HepG2 (cell line): ENCODE data around the gene PDGFA. TPM values are rescaled to one million over a fixed set of nuclear protein-coding genes. Genes with fewer than 3 reads are reported as not detected.
A peak's percentile ranks its signal among the peaks of the same experiment; 100 is the strongest.

ENCODE experiments used
- ATAC-seq: fragments of 200-7000 bp; cut with Tn5 transposase; 3 replicates; pipeline ENCODE4 v1.9.1; 2020; ENCODE audit warnings: mild to moderate bottlenecking, moderate library complexity
- BruUV-seq: library from RNA; stranded (reverse); fragments of 400-500 nt; replicated peaks from 2 replicates; lab custom pipeline; 2021; lab: Mats Ljungman, UMichigan
- CTCF ChIA-PET: fragments of 300-600 bp; formaldehyde crosslinking; extraction: SDS; loops from one replicate; lab custom pipeline; 2021; ENCODE audit warnings: low total read pairs, inconsistent platforms, low intra/inter-chr PET ratio; lab: Yijun Ruan, JAX
- POLR2A ChIA-PET: fragments of 350-600 bp; sonication (Branson Sonifier 250); formaldehyde crosslinking; loops from one replicate; lab custom pipeline; 2020; ENCODE audit warnings: antibody characterized with exemption, inconsistent platforms; lab: Yijun Ruan, JAX
- DNase-seq: peaks from one replicate; pipeline ENCODE4 v3.0.0-alpha.2; 2015; ENCODE audit warnings: low spot score
- FAIRE-seq: peaks from 3 replicates; lab custom pipeline; 2011; peaks lifted over from hg19 to GRCh38; lab: Jason Lieb, UNC
- H2AFZ ChIP-seq: one replicate; pipeline ENCODE4 v1.6.1; 2011; ENCODE audit warnings: low read length, inconsistent platforms
- H3K27ac ChIP-seq: fragments of 300-600 bp; 3 replicates; pipeline ENCODE4 v1.8.0; 2011; ENCODE audit warnings: mixed run types, mild to moderate bottlenecking, mixed read lengths, low read length, inconsistent platforms; ENCODE audit not compliant: insufficient read depth; ENCODE audit errors: extremely low read length
- H3K27me3 ChIP-seq, 2 experiments: fragments of 200-600 bp in 1 of 2; 2 replicates in 1 of 2; 3 replicates in 1 of 2; pipeline versions ENCODE4 v1.6.0 to v1.8.0; 2011; ENCODE audit warnings: low read length in 2 of 2, mild to moderate bottlenecking in 2 of 2, moderate library complexity in 2 of 2, inconsistent platforms in 1 of 2; ENCODE audit not compliant: insufficient read depth in 2 of 2, control insufficient read depth in 1 of 2
- H3K36me3 ChIP-seq, 2 experiments: fragments of 200-600 bp in 1 of 2; replicated peaks in 1 of 2; 2 replicates in 1 of 2; 3 replicates in 1 of 2; pipeline versions ENCODE4 v1.5.1 to v1.8.0; 2011; ENCODE audit warnings: low read length in 2 of 2, inconsistent platforms in 1 of 2; ENCODE audit not compliant: insufficient read depth in 2 of 2, control insufficient read depth in 1 of 2
- H3K4me1 ChIP-seq: 2 replicates; pipeline ENCODE4 v1.5.1; 2012; ENCODE audit warnings: low read length, inconsistent platforms; ENCODE audit not compliant: insufficient read depth
- H3K4me2 ChIP-seq: 2 replicates; pipeline ENCODE4 v1.6.0; 2011; ENCODE audit warnings: low read depth, low read length, inconsistent platforms
- H3K4me3 ChIP-seq, 3 experiments: fragments of 200-600 bp in 1 of 3; sonication (generic), shearing (Covaris generic) in 1 of 3; replicated peaks in 1 of 3; 2 replicates each; pipeline ENCODE4 v1.5.1; 2011 to 2016; ENCODE audit warnings: low read length in 3 of 3, inconsistent platforms in 2 of 3, low read depth in 2 of 3, mild to moderate bottlenecking in 2 of 3, control low read depth in 1 of 3, mixed read lengths in 1 of 3; ENCODE audit not compliant: insufficient read depth in 1 of 3
- H3K79me2 ChIP-seq: one replicate; pipeline ENCODE4 v1.6.1; 2011; ENCODE audit warnings: low read length, inconsistent platforms; ENCODE audit not compliant: insufficient read depth
- H3K9ac ChIP-seq: 2 replicates; pipeline ENCODE4 v1.6.0; 2011; ENCODE audit warnings: mild to moderate bottlenecking, low read depth, low read length, inconsistent platforms; ENCODE audit not compliant: insufficient read depth
- H3K9me3 ChIP-seq: 2 replicates; pipeline ENCODE4 v1.5.1; 2012; ENCODE audit warnings: mild to moderate bottlenecking, low read length
- H4K20me1 ChIP-seq: 2 replicates; pipeline ENCODE4 v1.6.0; 2011; ENCODE audit warnings: inconsistent platforms, mild to moderate bottlenecking, low read length, moderate library complexity; ENCODE audit not compliant: insufficient read depth
- FOSL1 ChIP-seq: sonication (generic); formaldehyde crosslinking; IDR thresholded peaks from 2 replicates; pipeline ENCODE4 v1.9.0; 2021; ENCODE audit warnings: missing genetic modification reagents, borderline replicate concordance
- HNF4G ChIP-seq, 2 experiments: sonication (generic) in 1 of 2; formaldehyde crosslinking in 1 of 2; IDR thresholded peaks; 2 replicates each; pipeline versions ENCODE4 v1.4.0 to v1.6.1; 2011 to 2020; ENCODE audit warnings: borderline replicate concordance in 2 of 2, low read depth in 2 of 2, mild to moderate bottlenecking in 2 of 2, low read length in 1 of 2, missing genetic modification reagents in 1 of 2, moderate library complexity in 1 of 2
- HOXA7 ChIP-seq: sonication (generic); formaldehyde crosslinking; IDR thresholded peaks from 2 replicates; pipeline ENCODE4 v1.8.1; 2022; ENCODE audit warnings: mild to moderate bottlenecking, missing genetic modification reagents, moderate library complexity
- KDM5B ChIP-seq: sonication (generic); formaldehyde crosslinking; IDR thresholded peaks from 2 replicates; pipeline ENCODE4 v1.4.0; 2020; ENCODE audit warnings: missing genetic modification reagents, mild to moderate bottlenecking, borderline replicate concordance
- RBAK ChIP-seq: sonication (generic); formaldehyde crosslinking; IDR thresholded peaks from 2 replicates; pipeline ENCODE4 v1.5.1; 2020; ENCODE audit warnings: mild to moderate bottlenecking, missing genetic modification reagents
- REL ChIP-seq: sonication (generic); formaldehyde crosslinking; conservative IDR thresholded peaks from 2 replicates; pipeline ENCODE4 v1.8.0; 2022; ENCODE audit warnings: mild to moderate bottlenecking, missing genetic modification reagents, moderate library complexity
- RFXAP ChIP-seq: sonication (generic); formaldehyde crosslinking; IDR thresholded peaks from 2 replicates; pipeline ENCODE4 v1.4.0; 2020; ENCODE audit warnings: missing genetic modification reagents, borderline replicate concordance
- SMAD1 ChIP-seq: sonication (generic); formaldehyde crosslinking; IDR thresholded peaks from 2 replicates; pipeline ENCODE4 v1.4.0; 2020; ENCODE audit warnings: missing genetic modification reagents, low read depth, mild to moderate bottlenecking, borderline replicate concordance
- ZMYM3 ChIP-seq: sonication (generic); formaldehyde crosslinking; IDR thresholded peaks from 2 replicates; pipeline ENCODE4 v1.5.1; 2020; ENCODE audit warnings: mild to moderate bottlenecking, missing genetic modification reagents
- ZNF12 ChIP-seq: sonication (generic); formaldehyde crosslinking; IDR thresholded peaks from 2 replicates; pipeline ENCODE4 v1.5.0; 2020; ENCODE audit warnings: missing genetic modification reagents
- ZNF441 ChIP-seq: sonication (generic); formaldehyde crosslinking; IDR thresholded peaks from 2 replicates; pipeline ENCODE4 v1.7.0; 2021; ENCODE audit warnings: missing genetic modification reagents, borderline replicate concordance
- WGBS: methylation state at CpG from one replicate; pipeline ENCODE4 v1.1.6; 2017; ENCODE audit warnings: low lambda C conversion rate; 5-methylcytosine and 5-hydroxymethylcytosine counted together
- in situ Hi-C: cut with HindIII; loops from 2 replicates; pipeline ENCODE4 v1.10.0; 2017; ENCODE audit warnings: low pct_unique_long_range_greater_than_20kb; ENCODE audit not compliant: extremely low pct_ligation_motif_present
- intact Hi-C: fragments of 100-400 bp; cut with micrococcal nuclease; formaldehyde crosslinking; loops from one replicate; pipeline ENCODE4 v1.10.0; 2022; ENCODE audit not compliant: unreplicated experiment
- polyA plus RNA-seq, 8 experiments: library from polyadenylated mRNA; depleted of rRNA in 3 of 8; stranded (reverse) in 7 of 8; unstranded in 1 of 8; fragments of >200 nt; fragmentation: Illumina TruSeq in 4 of 8; extraction: Trizol in 4 of 8; gene quantifications; 2 replicates each; pipeline versions ENCODE4 v1.2.1 to v1.2.3, GENCODE V29; 2011 to 2016; ENCODE audit warnings: low read depth in 4 of 8, missing spikeins in 1 of 8, mixed read lengths in 1 of 8; ENCODE audit not compliant: insufficient read depth in 1 of 8
- total RNA-seq, 5 experiments: library from RNA; depleted of rRNA; stranded (reverse); fragments of >200 nt; fragmentation: Illumina TruSeq; extraction: Trizol; gene quantifications; 2 replicates each; pipeline ENCODE4 v1.2.3, GENCODE V29; 2016; ENCODE audit warnings: low read depth in 1 of 5
- TF ChIP-seq, protein P1 (sequence below): IDR thresholded peaks from 2 replicates; pipeline ENCODE4 v1.6.1; 2016; ENCODE audit warnings: low read depth
- TF ChIP-seq, protein P2 (sequence below): sonication (generic); formaldehyde crosslinking; IDR thresholded peaks from 2 replicates; pipeline ENCODE4 v1.4.0; 2020; ENCODE audit warnings: missing genetic modification reagents

The PDGFA gene
- total and polyA plus RNA-seq, 2 of the 13 experiments (the other 11 are each of a cell fraction or from before 2014, with no cell fraction given): 1.5 to 3.4 TPM

DNA sequence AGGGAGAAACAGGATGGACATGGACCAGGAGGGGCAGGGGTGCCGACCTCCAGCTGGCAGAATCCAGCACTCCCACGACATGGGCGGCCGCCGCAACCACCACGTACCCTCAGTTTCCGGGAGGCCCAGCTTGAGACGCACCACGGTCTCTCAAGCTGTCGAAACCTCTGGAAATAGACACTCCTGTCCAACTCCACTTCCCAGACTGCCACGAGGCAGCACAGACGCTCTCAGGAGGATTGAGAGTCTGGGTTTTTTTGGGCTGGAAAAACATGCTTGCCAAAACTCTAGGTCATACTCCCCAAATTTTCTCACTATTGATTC is 37.9 kb upstream of the PDGFA start:
- no TSS peak for BruUV-seq

DNA sequence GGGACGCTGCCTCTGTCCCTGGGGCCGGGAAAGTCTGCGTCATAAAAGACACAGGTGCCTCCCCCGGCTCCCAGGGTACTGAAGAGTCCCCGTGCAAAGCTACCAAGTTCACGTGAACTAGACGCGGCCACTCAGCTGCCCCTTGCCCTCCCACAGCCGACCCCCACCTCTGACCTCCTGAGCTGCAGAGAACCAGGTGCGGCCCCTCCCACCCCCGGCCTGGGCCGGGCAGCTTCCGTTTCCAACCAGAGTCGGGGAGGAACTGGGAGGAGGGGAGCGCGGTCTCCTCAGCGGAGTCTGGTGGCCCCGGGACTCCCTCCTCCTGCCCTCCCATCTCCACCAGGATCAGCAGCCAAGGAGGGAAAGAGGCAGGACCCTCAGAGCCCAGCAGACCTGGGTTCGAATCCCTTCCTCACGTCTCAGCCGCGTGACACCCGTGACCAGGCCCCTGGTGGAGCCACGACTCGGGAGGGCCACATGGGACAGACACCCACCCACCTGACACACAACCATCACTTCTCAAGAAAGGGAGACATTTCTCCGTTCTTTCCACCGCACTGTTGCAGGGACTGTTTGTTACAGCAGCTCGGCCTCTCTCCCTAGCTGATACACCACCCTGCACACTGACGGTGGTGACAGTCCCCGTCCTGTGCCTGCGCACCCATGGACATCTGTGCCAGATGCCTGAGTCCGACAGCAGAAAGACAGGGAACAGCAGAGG is 37.4 kb upstream of the PDGFA start:
- H3K9ac ChIP-seq: no peak overlapping the region
- POLR2A ChIA-PET: no interaction called here
- CTCF ChIA-PET: no interaction called here

More for the DNA sequence above, 37.9 kb upstream of the PDGFA start:
- no peak overlapping the region for H3K27ac ChIP-seq
- FAIRE-seq (no peak), ATAC-seq (no peak), DNase-seq (no peak)
- no peak overlapping the region for H3K4me2 ChIP-seq
- no peak overlapping the region for H3K4me3 ChIP-seq
- ChIA-PET CTCF (no interaction called here), POLR2A (no interaction called here)
- WGBS: 98% methylated on average over 10 of the region's 12 CpGs
- H3K4me1 ChIP-seq: peaks cover 19% of the 10 kb centered on the region
- no peaks in the 10 kb centered on the region for H3K9me3 ChIP-seq
- TF ChIP-seq ZNF441: no peak
- TF ChIP-seq RFXAP (CRISPR knock-in tag): no peak
- TF ChIP-seq, protein P1, sequence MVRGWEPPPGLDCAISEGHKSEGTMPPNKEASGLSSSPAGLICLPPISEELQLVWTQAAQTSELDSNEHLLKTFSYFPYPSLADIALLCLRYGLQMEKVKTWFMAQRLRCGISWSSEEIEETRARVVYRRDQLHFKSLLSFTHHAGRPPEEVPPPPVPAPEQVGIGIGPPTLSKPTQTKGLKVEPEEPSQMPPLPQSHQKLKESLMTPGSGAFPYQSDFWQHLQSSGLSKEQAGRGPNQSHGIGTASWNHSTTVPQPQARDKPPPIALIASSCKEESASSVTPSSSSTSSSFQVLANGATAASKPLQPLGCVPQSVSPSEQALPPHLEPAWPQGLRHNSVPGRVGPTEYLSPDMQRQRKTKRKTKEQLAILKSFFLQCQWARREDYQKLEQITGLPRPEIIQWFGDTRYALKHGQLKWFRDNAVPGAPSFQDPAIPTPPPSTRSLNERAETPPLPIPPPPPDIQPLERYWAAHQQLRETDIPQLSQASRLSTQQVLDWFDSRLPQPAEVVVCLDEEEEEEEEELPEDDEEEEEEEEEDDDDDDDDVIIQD (CRISPR knock-in tag): no peak
- no peaks in the 10 kb centered on the region for H3K36me3 ChIP-seq
- H4K20me1 ChIP-seq: no peaks in the 10 kb centered on the region
- H2AFZ ChIP-seq: no peak overlapping the region
- no peaks in the 10 kb centered on the region for H3K79me2 ChIP-seq
- H3K9ac ChIP-seq: no peak overlapping the region
- intact Hi-C loops: no loop called here
- in situ Hi-C loops: no loop called here
- no peaks in the 10 kb centered on the region for H3K27me3 ChIP-seq

More for the DNA sequence above, 37.4 kb upstream of the PDGFA start:
- intact Hi-C loops: no loop called here
- Histone ChIP-seq H3K27ac (no peak overlapping the region), H3K4me1 (peaks cover 22% of the 10 kb centered on the region), H3K4me2 (no peak overlapping the region)
- DNase-seq (no peak), FAIRE-seq (no peak), ATAC-seq (no peak)
- in situ Hi-C loops: no loop called here
- TF ChIP-seq HNF4G (IDR thresholded peaks at IDR 0.05; ENCODE audit: borderline replicate concordance, low read depth, low read length): no peak
- TF ChIP-seq HNF4G (CRISPR knock-in tag; IDR thresholded peaks at IDR 0.05; ENCODE audit: borderline replicate concordance, low read depth): no peak
- no peak for TF ChIP-seq KDM5B (CRISPR knock-in tag)
- TF ChIP-seq SMAD1 (CRISPR knock-in tag): no peak
- no peak for TF ChIP-seq FOSL1 (CRISPR knock-in tag)
- TF ChIP-seq ZNF12 (CRISPR knock-in tag): peak; percentile 81; the same call in 1 of the 2 replicates
- peak; percentile 99 for TF ChIP-seq RBAK (CRISPR knock-in tag)
- TF ChIP-seq, protein P2, sequence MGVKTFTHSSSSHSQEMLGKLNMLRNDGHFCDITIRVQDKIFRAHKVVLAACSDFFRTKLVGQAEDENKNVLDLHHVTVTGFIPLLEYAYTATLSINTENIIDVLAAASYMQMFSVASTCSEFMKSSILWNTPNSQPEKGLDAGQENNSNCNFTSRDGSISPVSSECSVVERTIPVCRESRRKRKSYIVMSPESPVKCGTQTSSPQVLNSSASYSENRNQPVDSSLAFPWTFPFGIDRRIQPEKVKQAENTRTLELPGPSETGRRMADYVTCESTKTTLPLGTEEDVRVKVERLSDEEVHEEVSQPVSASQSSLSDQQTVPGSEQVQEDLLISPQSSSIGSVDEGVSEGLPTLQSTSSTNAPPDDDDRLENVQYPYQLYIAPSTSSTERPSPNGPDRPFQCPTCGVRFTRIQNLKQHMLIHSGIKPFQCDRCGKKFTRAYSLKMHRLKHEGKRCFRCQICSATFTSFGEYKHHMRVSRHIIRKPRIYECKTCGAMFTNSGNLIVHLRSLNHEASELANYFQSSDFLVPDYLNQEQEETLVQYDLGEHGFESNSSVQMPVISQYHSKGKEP: no peak
- TF ChIP-seq REL (CRISPR knock-in tag): no peak
- peak; percentile 56; the same call in 1 of the 2 replicates for TF ChIP-seq ZMYM3 (CRISPR knock-in tag)
- TF ChIP-seq HOXA7 (CRISPR knock-in tag): no peak
- TF ChIP-seq, all 625 proteins: peak for 3
- no peaks in the 10 kb centered on the region for H3K36me3 ChIP-seq
- no peaks in the 10 kb centered on the region for H3K79me2 ChIP-seq
- 87% methylated on average over 22 of the region's 32 CpGs for WGBS
- H2AFZ ChIP-seq: no peak overlapping the region
- no peaks in the 10 kb centered on the region for H3K9me3 ChIP-seq
- H3K27me3 ChIP-seq: no peaks in the 10 kb centered on the region
- no peaks in the 10 kb centered on the region for H4K20me1 ChIP-seq
- H3K4me3 ChIP-seq: no peak overlapping the region
- BruUV-seq: no TSS peak
